ENCODE data around the gene KLHDC8A. TPM values are rescaled to one million over a fixed set of nuclear protein-coding genes. Genes with fewer than 3 reads are reported as not detected.
A peak's percentile ranks its signal among the peaks of the same experiment; 100 is the strongest.

The KLHDC8A gene
- total RNA-seq, 1 experiment from 2014 or later = not detected

- CTCF ChIA-PET = interaction anchor here (0.8 to 7.1 kb wide), 8 partner anchors 11 to 160 kb away, joined by 3 to 165 read pairs (median 4); no protein-coding TSS in a partner anchor
- BruUV-seq (replicated peaks) = no TSS peak
- Histone ChIP-seq H3K4me3 (ENCODE audit: low read depth, low read length, poor library complexity, severe bottlenecking) (no peak overlapping the region), H3K27me3 (replicated peaks; ENCODE audit: insufficient read depth, low read depth, low read length, poor library complexity) (peaks cover 9% of the 10 kb centered on the region), H3K36me3 (ENCODE audit: insufficient read depth, low read length, poor library complexity, severe bottlenecking) (no peaks in the 10 kb centered on the region), H3K9me3 (ENCODE audit: low read depth, low read length, poor library complexity, severe bottlenecking) (no peaks in the 10 kb centered on the region), H3K27ac (ENCODE audit: low read depth, low read length, poor library complexity, severe bottlenecking) (no peak overlapping the region), H3K4me1 (ENCODE audit: insufficient read depth, low read length, poor library complexity, severe bottlenecking) (no peaks in the 10 kb centered on the region)
- peak; percentile 72 for DNase-seq (ENCODE audit: low spot score)
- POLR2A ChIA-PET (ENCODE audit: low non-redundant PET) = interaction anchor here (0.6 kb wide), 1 partner anchor 27 kb away, joined by 3 read pairs; no protein-coding TSS in a partner anchor
- intact Hi-C loops (cut with micrococcal nuclease; ENCODE audit: unreplicated experiment) = loop anchor here (1.0 kb wide), 2 partner anchors 52 to 336 kb away; no protein-coding TSS in a partner anchor
- TF ChIP-seq EZH2 (IDR thresholded peaks at IDR 0.05; ENCODE audit: borderline replicate concordance, low read depth, low read length, poor library complexity, severe bottlenecking) (no peak), CTCF (conservative IDR thresholded peaks at IDR 0.05; ENCODE audit: low read depth, low read length) (peak; percentile 70)
These were observed 31.3 kb downstream of the KLHDC8A start for GRCh38 chr1:205325334-205325884.

GRCh38 chr1:205324781-205325180, 31.9 kb downstream of the KLHDC8A start:
- intact Hi-C loops (cut with micrococcal nuclease; ENCODE audit: unreplicated experiment) = loop anchor here (1.0 kb wide), 2 partner anchors 51 to 335 kb away; no protein-coding TSS in a partner anchor
- no peaks in the 10 kb centered on the region for H3K9me3 ChIP-seq (ENCODE audit: low read depth, low read length, poor library complexity, severe bottlenecking)
- H3K27ac ChIP-seq (ENCODE audit: low read depth, low read length, poor library complexity, severe bottlenecking) = no peak overlapping the region
- H3K4me3 ChIP-seq (ENCODE audit: low read depth, low read length, poor library complexity, severe bottlenecking) = no peak overlapping the region
- peaks cover 9% of the 10 kb centered on the region for H3K27me3 ChIP-seq (replicated peaks; ENCODE audit: insufficient read depth, low read depth, low read length, poor library complexity)
- no peaks in the 10 kb centered on the region for H3K4me1 ChIP-seq (ENCODE audit: insufficient read depth, low read length, poor library complexity, severe bottlenecking)
- no TSS peak for BruUV-seq (replicated peaks)
- no peak for TF ChIP-seq EZH2 (IDR thresholded peaks at IDR 0.05; ENCODE audit: borderline replicate concordance, low read depth, low read length, poor library complexity, severe bottlenecking)
- no peak for TF ChIP-seq CTCF (conservative IDR thresholded peaks at IDR 0.05; ENCODE audit: low read depth, low read length)
- DNase-seq (ENCODE audit: low spot score) = no peak
- ChIA-PET CTCF (interaction anchor here (0.6 to 7.1 kb wide), 8 partner anchors 12 to 161 kb away, joined by 3 to 165 read pairs (median 4); no protein-coding TSS in a partner anchor), POLR2A (ENCODE audit: low non-redundant PET) (no interaction called here)
- no peaks in the 10 kb centered on the region for H3K36me3 ChIP-seq (ENCODE audit: insufficient read depth, low read length, poor library complexity, severe bottlenecking)

GRCh38 chr1:205323794-205324193, 32.9 kb downstream of the KLHDC8A start:
- POLR2A ChIA-PET (ENCODE audit: low non-redundant PET) = no interaction called here
- CTCF ChIA-PET = interaction anchor here (7.1 kb wide), 1 partner anchor 50 kb away, joined by 165 read pairs; no protein-coding TSS in a partner anchor
- no peak for DNase-seq (ENCODE audit: low spot score)
- BruUV-seq (replicated peaks) = no TSS peak
- no peak for TF ChIP-seq EZH2 (IDR thresholded peaks at IDR 0.05; ENCODE audit: borderline replicate concordance, low read depth, low read length, poor library complexity, severe bottlenecking)
- TF ChIP-seq CTCF (conservative IDR thresholded peaks at IDR 0.05; ENCODE audit: low read depth, low read length) = no peak
- Histone ChIP-seq H3K27me3 (replicated peaks; ENCODE audit: insufficient read depth, low read depth, low read length, poor library complexity) (peaks cover 9% of the 10 kb centered on the region), H3K36me3 (ENCODE audit: insufficient read depth, low read length, poor library complexity, severe bottlenecking) (no peaks in the 10 kb centered on the region), H3K4me1 (ENCODE audit: insufficient read depth, low read length, poor library complexity, severe bottlenecking) (peaks cover 3% of the 10 kb centered on the region), H3K27ac (ENCODE audit: low read depth, low read length, poor library complexity, severe bottlenecking) (no peak overlapping the region), H3K4me3 (ENCODE audit: low read depth, low read length, poor library complexity, severe bottlenecking) (no peak overlapping the region), H3K9me3 (ENCODE audit: low read depth, low read length, poor library complexity, severe bottlenecking) (no peaks in the 10 kb centered on the region)
- intact Hi-C loops (cut with micrococcal nuclease; ENCODE audit: unreplicated experiment) = no loop called here
